Mesenchymal stem cell (in vitro differentiated cells and primary cell): Measurements from ENCODE around the gene DLX6.
A peak's percentile ranks its signal among the peaks of the same experiment; 100 is the strongest.

Experiments
- DNase-seq: peaks from one replicate; pipeline ENCODE4 v3.0.0-alpha.2; 2013
- H2AFZ ChIP-seq: one replicate; pipeline ENCODE4 v1.6.1; 2013; ENCODE audit warnings: low read depth, mild to moderate bottlenecking, control low read depth, inconsistent platforms, low read length, moderate library complexity
- H2AK5ac ChIP-seq: 2 replicates; pipeline ENCODE4 v1.6.1; 2013; ENCODE audit warnings: low read length, moderate library complexity, mild to moderate bottlenecking, inconsistent platforms; ENCODE audit not compliant: severe bottlenecking
- H2BK120ac ChIP-seq: one replicate; pipeline ENCODE4 v1.6.1; 2013; ENCODE audit warnings: low read depth, mild to moderate bottlenecking, inconsistent platforms, low read length, moderate library complexity
- H2BK12ac ChIP-seq, 2 experiments: one replicate each; pipeline ENCODE4 v1.6.1; 2013; ENCODE audit warnings: inconsistent platforms in 2 of 2, low read length in 2 of 2, mild to moderate bottlenecking in 2 of 2, moderate library complexity in 2 of 2, control low read depth in 1 of 2
- H2BK15ac ChIP-seq: one replicate; pipeline ENCODE4 v1.6.1; 2013; ENCODE audit warnings: mild to moderate bottlenecking, low read depth, inconsistent platforms; ENCODE audit not compliant: poor library complexity, severe bottlenecking
- H2BK5ac ChIP-seq: 2 replicates; pipeline ENCODE4 v1.6.1; 2013; ENCODE audit warnings: low read depth, mild to moderate bottlenecking, low read length, control low read depth, inconsistent platforms; ENCODE audit not compliant: poor library complexity, severe bottlenecking
- H3K14ac ChIP-seq, 2 experiments: one replicate each; pipeline ENCODE4 v1.6.1; 2013; ENCODE audit warnings: inconsistent platforms in 2 of 2, low read length in 2 of 2, control low read depth in 1 of 2, mild to moderate bottlenecking in 1 of 2, moderate library complexity in 1 of 2
- H3K18ac ChIP-seq, 2 experiments: one replicate each; pipeline ENCODE4 v1.6.1; 2013; ENCODE audit warnings: inconsistent platforms in 2 of 2, low read length in 2 of 2, control low read depth in 1 of 2, low read depth in 1 of 2, mild to moderate bottlenecking in 1 of 2
- H3K23ac ChIP-seq, 2 experiments: one replicate each; pipeline ENCODE4 v1.6.1; 2013; ENCODE audit warnings: inconsistent platforms in 2 of 2, low read length in 2 of 2, mild to moderate bottlenecking in 2 of 2, moderate library complexity in 2 of 2, control low read depth in 1 of 2
- H3K27ac ChIP-seq: 2 replicates; pipeline ENCODE4 v1.5.1; 2013; ENCODE audit warnings: mild to moderate bottlenecking, moderate library complexity, low read length, control low read depth, inconsistent platforms; ENCODE audit not compliant: poor library complexity, severe bottlenecking
- H3K27me3 ChIP-seq, 2 experiments: 2 replicates each; pipeline versions ENCODE4 v1.6.1 to v1.7.0; 2013; ENCODE audit warnings: low read length in 2 of 2, mild to moderate bottlenecking in 2 of 2, moderate library complexity in 2 of 2, control low read depth in 1 of 2, inconsistent platforms in 1 of 2; ENCODE audit not compliant: control insufficient read depth in 1 of 2, insufficient read depth in 1 of 2
- H3K36me3 ChIP-seq, 2 experiments: 2 replicates each; pipeline versions ENCODE4 v1.6.1 to v1.7.0; 2013; ENCODE audit warnings: low read length in 2 of 2, control low read depth in 1 of 2, inconsistent platforms in 1 of 2, low read depth in 1 of 2, mild to moderate bottlenecking in 1 of 2; ENCODE audit not compliant: insufficient read depth in 2 of 2, control insufficient read depth in 1 of 2
- H3K4ac ChIP-seq, 2 experiments: one replicate each; pipeline ENCODE4 v1.6.1; 2013; ENCODE audit warnings: inconsistent platforms in 2 of 2, low read length in 2 of 2, mild to moderate bottlenecking in 2 of 2, moderate library complexity in 2 of 2, control low read depth in 1 of 2, low read depth in 1 of 2
- H3K4me1 ChIP-seq: 2 replicates; pipeline ENCODE4 v1.6.1; 2013; ENCODE audit warnings: low read depth, low read length, control low read depth; ENCODE audit not compliant: control insufficient read depth, insufficient read depth
- H3K4me2 ChIP-seq: 2 replicates; pipeline ENCODE4 v1.6.1; 2013; ENCODE audit warnings: low read length, mild to moderate bottlenecking, inconsistent platforms; ENCODE audit not compliant: poor library complexity, severe bottlenecking
- H3K4me3 ChIP-seq, 2 experiments: 2 replicates each; pipeline versions ENCODE4 v1.5.1 to v1.7.0; 2013; ENCODE audit warnings: low read length in 2 of 2, mild to moderate bottlenecking in 2 of 2, control low read depth in 1 of 2, low read depth in 1 of 2; ENCODE audit not compliant: insufficient read depth in 1 of 2
- H3K79me1 ChIP-seq: replicated peaks from 2 replicates; pipeline ENCODE4 v1.6.1; 2013; ENCODE audit warnings: mild to moderate bottlenecking, control low read depth, low read length, inconsistent platforms; ENCODE audit not compliant: poor library complexity, severe bottlenecking
- H3K9ac ChIP-seq: 2 replicates; pipeline ENCODE4 v1.7.0; 2013; ENCODE audit warnings: mild to moderate bottlenecking, low read length, moderate library complexity
- H3K9me3 ChIP-seq: 2 replicates; pipeline ENCODE4 v1.7.0; 2013; ENCODE audit warnings: mild to moderate bottlenecking, low read length; ENCODE audit not compliant: control insufficient read depth
- H4K8ac ChIP-seq: one replicate; pipeline ENCODE4 v1.6.1; 2013; ENCODE audit warnings: inconsistent platforms, mild to moderate bottlenecking, low read length, moderate library complexity
- H4K91ac ChIP-seq: one replicate; pipeline ENCODE4 v1.6.1; 2013; ENCODE audit warnings: mild to moderate bottlenecking, low read length, inconsistent platforms
- WGBS: methylation state at CpG from one replicate; pipeline ENCODE4 v1.1.7; 2013; ENCODE audit warnings: mixed read lengths; 5-methylcytosine and 5-hydroxymethylcytosine counted together

DLX6 gene

GRCh38 chr7:97016381-97017191 is 11.2 kb downstream of the DLX6 start:
- no peaks in the 10 kb centered on the region for H3K9me3 ChIP-seq
- H3K14ac ChIP-seq: no peak overlapping the region
- H3K27me3 ChIP-seq: peaks cover 98 to 100% of the 10 kb centered on the region in 2 experiments
- WGBS: 1% methylated on average over 54 of the region's 55 CpGs
- H4K91ac ChIP-seq: no peak overlapping the region
- H3K4me1 ChIP-seq: peaks cover 16% of the 10 kb centered on the region
- no peak overlapping the region for H3K4ac ChIP-seq
- no peak overlapping the region for H3K9ac ChIP-seq
- no peak overlapping the region for H3K4me2 ChIP-seq
- H3K36me3 ChIP-seq: no peaks in the 10 kb centered on the region
- no peak overlapping the region for H2AK5ac ChIP-seq
- no peak overlapping the region for H3K18ac ChIP-seq
- H3K27ac ChIP-seq: no peak overlapping the region
- no peak overlapping the region for H2BK5ac ChIP-seq
- no peak overlapping the region for H3K23ac ChIP-seq
- H3K79me1 ChIP-seq: no peaks in the 10 kb centered on the region
- H4K8ac ChIP-seq: no peak overlapping the region
- H2BK120ac ChIP-seq: no peak overlapping the region
- peak overlapping the region in 1 of 2 experiments; percentile 14 for H3K4me3 ChIP-seq
- no peak overlapping the region for H2BK15ac ChIP-seq
- no peak overlapping the region for H2AFZ ChIP-seq
- no peak for DNase-seq
- no peak overlapping the region for H2BK12ac ChIP-seq

- no peak overlapping the region for H3K27ac ChIP-seq
- peak overlapping the region in 1 of 2 experiments; percentile 14 for H3K4me3 ChIP-seq
- 5% methylated on average over 32 of the region's 37 CpGs for WGBS
- no peak overlapping the region for H3K14ac ChIP-seq
- H2BK5ac ChIP-seq: no peak overlapping the region
- H3K36me3 ChIP-seq: no peaks in the 10 kb centered on the region
- no peak overlapping the region for H3K9ac ChIP-seq
- H3K79me1 ChIP-seq: no peaks in the 10 kb centered on the region
- peak overlapping the region in 1 of 2 experiments; percentile 23 for H3K23ac ChIP-seq
- no peak overlapping the region for H2AK5ac ChIP-seq
- H3K18ac ChIP-seq: no peak overlapping the region
- no peak overlapping the region for H2BK12ac ChIP-seq
- H3K9me3 ChIP-seq: no peaks in the 10 kb centered on the region
- H3K27me3 ChIP-seq: peaks cover 98 to 100% of the 10 kb centered on the region in 2 experiments
- H3K4me2 ChIP-seq: no peak overlapping the region
- peaks cover 18% of the 10 kb centered on the region for H3K4me1 ChIP-seq
- no peak overlapping the region for H3K4ac ChIP-seq
- H4K91ac ChIP-seq: no peak overlapping the region
- no peak for DNase-seq
- H2AFZ ChIP-seq: no peak overlapping the region
- no peak overlapping the region for H2BK15ac ChIP-seq
- no peak overlapping the region for H2BK120ac ChIP-seq
- H4K8ac ChIP-seq: no peak overlapping the region
Observed at GRCh38 chr7:97017192-97018125, 12.1 kb downstream of the DLX6 start.

GRCh38 chr7:97018126-97018601 is 12.8 kb downstream of the DLX6 start:
- Histone ChIP-seq H3K18ac (no peak overlapping the region), H3K79me1 (no peaks in the 10 kb centered on the region), H2AK5ac (no peak overlapping the region), H2BK15ac (no peak overlapping the region), H3K27ac (no peak overlapping the region), H3K36me3 (no peaks in the 10 kb centered on the region), H2BK120ac (no peak overlapping the region), H3K4me1 (peaks cover 18% of the 10 kb centered on the region), H3K23ac (no peak overlapping the region), H3K9ac (no peak overlapping the region), H3K9me3 (no peaks in the 10 kb centered on the region), H3K4ac (no peak overlapping the region), H2AFZ (no peak overlapping the region), H3K4me2 (no peak overlapping the region), H2BK12ac (no peak overlapping the region), H2BK5ac (no peak overlapping the region), H4K91ac (no peak overlapping the region), H3K4me3 (no peak overlapping the region), H3K27me3 (peaks cover 98 to 100% of the 10 kb centered on the region in 2 experiments), H4K8ac (no peak overlapping the region), H3K14ac (no peak overlapping the region)
- WGBS: 8% methylated on average over 9 of the region's 22 CpGs
- DNase-seq: no peak
